ENCODE data around the gene FGF14. TPM values are rescaled to one million over a fixed set of nuclear protein-coding genes. Genes with fewer than 3 reads are reported as not detected.

The FGF14 gene
- total and polyA plus RNA-seq, 2 of the 4 experiments (the other 2 are of a cell fraction), result under 0.01 TPM; not detected in 1

- TF ChIP-seq ELK1 (IDR thresholded peaks at IDR 0.05; ENCODE audit: borderline replicate concordance, low read depth, low read length) (no peak), SMC3 (IDR thresholded peaks at IDR 0.05; ENCODE audit: low read depth, low read length) (no peak), BHLHE40 (IDR thresholded peaks at IDR 0.05; ENCODE audit: low read depth, low read length) (no peak), RFX5 (IDR thresholded peaks at IDR 0.05; ENCODE audit: low read depth, low read length) (no peak), NFE2L2 (IDR thresholded peaks at IDR 0.05; ENCODE audit: low read depth, low read length) (no peak), CHD1 (IDR thresholded peaks at IDR 0.05; ENCODE audit: low read depth, low read length) (no peak), MXI1 (IDR thresholded peaks at IDR 0.05; ENCODE audit: borderline replicate concordance, low read depth, low read length) (no peak), POLR2A (IDR thresholded peaks at IDR 0.05; ENCODE audit: low read depth, low read length) (no peak), RCOR1 (IDR thresholded peaks at IDR 0.05; ENCODE audit: insufficient replicate concordance, low read length) (no peak), RAD21 (IDR thresholded peaks at IDR 0.05; ENCODE audit: low read length) (no peak)
- Histone ChIP-seq H2AK5ac (ENCODE audit: low read depth, low read length) (no peak overlapping the region), H2BK120ac (ENCODE audit: low read depth, low read length) (no peak overlapping the region), H3K4me3 (ENCODE audit: insufficient read depth, low read depth, low read length) (no peak overlapping the region), H3K27me3 (ENCODE audit: control insufficient read depth, insufficient read depth, low read length) (peaks cover 38% of the 10 kb centered on the region), H3K9me3 (ENCODE audit: control insufficient read depth, insufficient read depth, low read length) (no peaks in the 10 kb centered on the region), H3K79me1 (ENCODE audit: low read depth in 1 of 2, low read length in 2 of 2) (no peaks in the 10 kb centered on the region), H3K4ac (ENCODE audit: low read depth, low read length) (no peak overlapping the region), H2AK9ac (replicated peaks; ENCODE audit: low read depth, low read length, poor library complexity) (no peak overlapping the region), H2BK15ac (ENCODE audit: low read depth, low read length) (no peak overlapping the region), H3K9me1 (ENCODE audit: insufficient read depth, low read length) (no peaks in the 10 kb centered on the region), H3K36me3 (ENCODE audit: control insufficient read depth, insufficient read depth, low read length) (no peaks in the 10 kb centered on the region), H4K20me1 (ENCODE audit: insufficient read depth, low read length) (no peaks in the 10 kb centered on the region), H2BK5ac (ENCODE audit: low read depth, low read length, poor library complexity, severe bottlenecking) (no peak overlapping the region), H3K14ac (replicated peaks; ENCODE audit: low read depth, low read length) (no peak overlapping the region), H3K9ac (ENCODE audit: low read depth, low read length) (no peak overlapping the region), H3K4me1 (ENCODE audit: control insufficient read depth, insufficient read depth, low read length) (no peaks in the 10 kb centered on the region), H2AFZ (replicated peaks; ENCODE audit: low read length, poor library complexity) (no peak overlapping the region), H3K18ac (ENCODE audit: low read depth, low read length) (no peak overlapping the region), H4K8ac (ENCODE audit: low read depth in 2 of 2, low read length in 2 of 2) (no peak overlapping the region), H3K4me2 (ENCODE audit: low read depth, low read length) (no peak overlapping the region), H3K23ac (ENCODE audit: low read depth, low read length) (no peak overlapping the region), H4K5ac (ENCODE audit: low read depth, low read length) (no peak overlapping the region), H4K91ac (ENCODE audit: insufficient read depth, low read depth, low read length) (no peak overlapping the region), H3K56ac (ENCODE audit: extremely low read depth, insufficient read depth, low read length) (no peak overlapping the region), H3K27ac (ENCODE audit: insufficient read depth, low read length) (no peak overlapping the region), H2BK20ac (ENCODE audit: low read depth, low read length) (no peak overlapping the region)
- ChIA-PET POLR2A (ENCODE audit: unreplicated experiment) (no interaction called here), CTCF (no interaction called here)
- ATAC-seq (ENCODE audit: low read depth) (no peak), DNase-seq (no peak)
- in situ Hi-C loops (cut with MboI; ENCODE audit: low sequenced_read_pairs), result no loop called here
- dilution Hi-C loops (cut with HindIII; ENCODE audit: low sequenced_read_pairs, unreplicated experiment), result no loop called here
- intact Hi-C loops (cut with micrococcal nuclease), result loop anchor here (5.0 kb wide), 1 partner anchor 403 kb away; no protein-coding TSS in a partner anchor
- 27% methylated on average over 2 of the region's 7 CpGs; no CpG with 5 or more reads in 1 of the 2 experiments for WGBS, 2 experiments (ENCODE audit: extremely low coverage in 2 of 2, insufficient read length in 1 of 2)
- BruUV-seq (replicated peaks), result no TSS peak
Measured at GRCh38 chr13:101915331-101915730, 486.5 kb downstream of the FGF14 start.

Data from IMR-90 (cell line).